Naive thymus-derived CD4-positive, alpha-beta T cell (primary cell): ENCODE results near the gene ZNF331. TPM values are rescaled to one million over a fixed set of nuclear protein-coding genes. Genes with fewer than 3 reads are reported as not detected.
A peak's percentile ranks its signal among the peaks of the same experiment; 100 is the strongest.
"Not testable (repeated sequence)": the region's sequence is repeated elsewhere in the genome, so short reads cannot be mapped to it uniquely, and the experiment has no call there.

ENCODE experiments used
- ATAC-seq: fragments of 150-1000 bp; cut with Tn5 transposase; 2 replicates; pipeline ENCODE4 v1.10.0; 2021; ENCODE audit warnings: mild to moderate bottlenecking, moderate library complexity
- CTCF ChIA-PET: fragments of 350-600 bp; sonication (Branson Sonifier 250); formaldehyde crosslinking; loops from one replicate; lab custom pipeline; 2021; ENCODE audit warnings: antibody characterized with exemption; lab: Charles Lee
- POLR2A ChIA-PET: fragments of 350-600 bp; sonication (Branson Sonifier 250); formaldehyde crosslinking; loops from one replicate; lab custom pipeline; 2021; ENCODE audit warnings: antibody characterized with exemption, inconsistent platforms; lab: Charles Lee
- DNase-seq, 9 donors: peaks; one replicate each; pipeline versions ENCODE4 v3.0.0 to v3.0.0-alpha.2; 2020 to 2022; ENCODE audit warnings: mixed read lengths in 1 of 9
- H3K27ac ChIP-seq: one replicate; pipeline ENCODE4 v1.7.0; 2013; ENCODE audit warnings: mild to moderate bottlenecking, low read depth, low read length, moderate library complexity
- H3K27me3 ChIP-seq, 2 donors: one replicate each; pipeline ENCODE4 v1.7.0; 2013; ENCODE audit warnings: low read length in 2 of 2, mild to moderate bottlenecking in 2 of 2, moderate library complexity in 2 of 2; ENCODE audit not compliant: control insufficient read depth in 2 of 2, insufficient read depth in 2 of 2
- H3K36me3 ChIP-seq, 3 experiments: 1 replicate in 2 of 3; 2 replicates in 1 of 3; pipeline ENCODE4 v1.7.0; 2013; ENCODE audit warnings: low read length in 3 of 3, mild to moderate bottlenecking in 3 of 3, moderate library complexity in 1 of 3; ENCODE audit not compliant: insufficient read depth in 3 of 3, control insufficient read depth in 2 of 3
- H3K4me1 ChIP-seq, 2 donors: one replicate each; pipeline ENCODE4 v1.7.0; 2013; ENCODE audit warnings: low read length in 2 of 2, mild to moderate bottlenecking in 2 of 2, moderate library complexity in 1 of 2; ENCODE audit not compliant: control insufficient read depth in 2 of 2, insufficient read depth in 2 of 2
- H3K4me3 ChIP-seq: 2 replicates; pipeline ENCODE4 v1.7.0; 2013; ENCODE audit warnings: mild to moderate bottlenecking, low read length
- H3K9me3 ChIP-seq, 3 experiments: 1 replicate in 2 of 3; 2 replicates in 1 of 3; pipeline ENCODE4 v1.7.0; 2013; ENCODE audit warnings: low read length in 3 of 3; ENCODE audit not compliant: control insufficient read depth in 2 of 3
- H3K27ac Mint-ChIP-seq, 9 donors: one replicate each; pipeline ENCODE4 v1.8.0; 2020 to 2022; ENCODE audit warnings: mixed read lengths in 9 of 9, mild to moderate bottlenecking in 8 of 9, moderate library complexity in 5 of 9, inconsistent platforms in 2 of 9
- H3K27me3 Mint-ChIP-seq, 5 donors: one replicate each; pipeline ENCODE4 v1.8.0; 2021 to 2022; ENCODE audit warnings: mixed read lengths in 5 of 5, mild to moderate bottlenecking in 1 of 5
- H3K36me3 Mint-ChIP-seq, 5 donors: one replicate each; pipeline ENCODE4 v1.8.0; 2020 to 2022; ENCODE audit warnings: mixed read lengths in 5 of 5, mild to moderate bottlenecking in 3 of 5, inconsistent platforms in 1 of 5
- H3K4me1 Mint-ChIP-seq, 7 donors: one replicate each; pipeline ENCODE4 v1.8.0; 2020 to 2022; ENCODE audit warnings: mixed read lengths in 7 of 7, mild to moderate bottlenecking in 3 of 7, inconsistent platforms in 1 of 7
- H3K4me3 Mint-ChIP-seq, 10 donors: one replicate each; pipeline ENCODE4 v1.8.0; 2020 to 2022; ENCODE audit warnings: mild to moderate bottlenecking in 10 of 10, mixed read lengths in 10 of 10, moderate library complexity in 6 of 10, inconsistent platforms in 2 of 10
- H3K9me3 Mint-ChIP-seq, 11 donors: one replicate each; pipeline ENCODE4 v1.8.0; 2020 to 2022; ENCODE audit warnings: mixed read lengths in 11 of 11, mild to moderate bottlenecking in 4 of 11, inconsistent platforms in 1 of 11, moderate library complexity in 1 of 11
- intact Hi-C, 2 donors: fragments of 100-400 bp; cut with micrococcal nuclease; formaldehyde crosslinking; loops; one replicate each; pipeline ENCODE4 v1.15.1; 2023
- polyA plus RNA-seq, 2 donors: library from polyadenylated mRNA; unstranded; fragments of 300-500 nt; fragmentation: Illumina TruSeq; gene quantifications; one replicate each; pipeline ENCODE4 v1.2.3, GENCODE V29; 2021
- total RNA-seq, 6 experiments: library from RNA in 5 of 6; stranded (reverse) in 5 of 6; gene quantifications; 1 replicate in 5 of 6; 2 replicates in 1 of 6; pipeline ENCODE4 v1.2.3 and lab custom pipeline; 2021 to 2026

The ZNF331 gene
- total RNA-seq (100 to 1,000 TPM in 2 of 5 experiments, 10 to 100 TPM in 3; 18.1 to 318 (median 68.6) TPM), polyA plus RNA-seq (10 to 100 TPM; 35.0 to 52.1 TPM), total RNA-seq (lab: John Stamatoyannopoulos, UW) (461 reads per million, percentile 97 among the genes with 10 or more reads in this experiment)

- Histone ChIP-seq H3K4me1 (peaks cover 3 to 6% of the 10 kb centered on the region in 2 donors), H3K9me3 (no peaks in the 10 kb centered on the region), H3K4me3 (peak within 1 kb of the TSS; percentile 65), H3K27me3 (no peaks in the 10 kb centered on the region), H3K27ac (peak within 1 kb of the TSS; percentile 98), H3K36me3 (peaks cover 0 to 19% (median 3%) of the 10 kb centered on the region in 3 experiments)
- intact Hi-C loops, result loop anchor here (1.0 kb wide), 3 partner anchors 16 to 17 kb away; no protein-coding TSS in a partner anchor
- ChIA-PET POLR2A (interaction anchor here (1.7 to 3.6 kb wide), 2 partner anchors 15 to 17 kb away, joined by 6 to 25 read pairs; no protein-coding TSS in a partner anchor), CTCF (no interaction called here)
- H3K27me3 Mint-ChIP-seq, result peaks cover 0 to 2% (median 0%) of the 10 kb centered on the region in 5 donors
- ATAC-seq (peak; percentile 90), DNase-seq (peak; percentile 84 to 97 (median 95))
- peaks cover 13 to 55% (median 45%) of the 10 kb centered on the region in 5 donors for H3K36me3 Mint-ChIP-seq
- H3K4me1 Mint-ChIP-seq, result peaks cover 0 to 37% (median 22%) of the 10 kb centered on the region in 7 donors
- H3K9me3 Mint-ChIP-seq, result peaks cover 0 to 45% (median 12%) of the 10 kb centered on the region in 11 donors
- H3K27ac Mint-ChIP-seq, result peak within 1 kb of the TSS; percentile 96 to 100 (median 99)
- H3K4me3 Mint-ChIP-seq, result peak within 1 kb of the TSS; percentile 92 to 98 (median 96)
Measured at GRCh38 chr19:53537521-53538377, at the start of gene ZNF331. ZNF331 (plus strand) TSS chr19:53538145; CDS start chr19:53569377, 31,232 bp downstream.

DNA sequence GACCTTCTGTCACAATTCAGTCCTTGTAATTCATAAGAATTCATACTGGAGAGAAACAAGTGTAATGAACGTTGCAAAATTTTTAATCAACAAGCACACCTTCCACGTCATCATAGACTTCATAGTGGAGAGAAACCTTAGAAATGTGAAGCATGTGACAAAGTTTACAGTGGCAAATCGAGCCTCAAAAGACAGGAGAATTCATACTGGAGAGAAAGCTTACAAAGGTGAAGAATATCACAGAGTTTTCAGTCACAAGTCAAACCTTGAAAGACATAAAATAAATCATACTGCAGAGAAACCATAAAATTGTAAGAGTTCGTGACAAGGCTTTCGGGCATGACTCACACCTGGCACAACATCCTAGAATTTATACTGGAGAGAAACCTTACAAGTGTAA lies 45.8 kb upstream of the ZNF331 start:
- intact Hi-C loops, result no loop called here
- no peak overlapping the region for H3K27ac ChIP-seq
- ChIA-PET CTCF (no interaction called here), POLR2A (no interaction called here)
- peaks cover 23 to 97% (median 84%) of the 10 kb centered on the region in 11 donors for H3K9me3 Mint-ChIP-seq
- peaks cover 10 to 42% (median 16%) of the 10 kb centered on the region in 3 experiments for H3K36me3 ChIP-seq
- H3K27me3 Mint-ChIP-seq, result no peaks in the 10 kb centered on the region
- no peak overlapping the region for H3K4me3 Mint-ChIP-seq
- H3K4me1 Mint-ChIP-seq, result peaks cover 0 to 2% (median 0%) of the 10 kb centered on the region in 7 donors
- ATAC-seq, result no peak
- H3K36me3 Mint-ChIP-seq, result peaks cover 39 to 67% (median 62%) of the 10 kb centered on the region in 5 donors
- DNase-seq, result no peak
- H3K4me1 ChIP-seq, result no peaks in the 10 kb centered on the region
- no peak overlapping the region for H3K4me3 ChIP-seq
- H3K27me3 ChIP-seq, result no peaks in the 10 kb centered on the region
- H3K9me3 ChIP-seq, result peaks cover 6 to 95% (median 56%) of the 10 kb centered on the region in 3 experiments
- H3K27ac Mint-ChIP-seq, result no peak overlapping the region

DNA sequence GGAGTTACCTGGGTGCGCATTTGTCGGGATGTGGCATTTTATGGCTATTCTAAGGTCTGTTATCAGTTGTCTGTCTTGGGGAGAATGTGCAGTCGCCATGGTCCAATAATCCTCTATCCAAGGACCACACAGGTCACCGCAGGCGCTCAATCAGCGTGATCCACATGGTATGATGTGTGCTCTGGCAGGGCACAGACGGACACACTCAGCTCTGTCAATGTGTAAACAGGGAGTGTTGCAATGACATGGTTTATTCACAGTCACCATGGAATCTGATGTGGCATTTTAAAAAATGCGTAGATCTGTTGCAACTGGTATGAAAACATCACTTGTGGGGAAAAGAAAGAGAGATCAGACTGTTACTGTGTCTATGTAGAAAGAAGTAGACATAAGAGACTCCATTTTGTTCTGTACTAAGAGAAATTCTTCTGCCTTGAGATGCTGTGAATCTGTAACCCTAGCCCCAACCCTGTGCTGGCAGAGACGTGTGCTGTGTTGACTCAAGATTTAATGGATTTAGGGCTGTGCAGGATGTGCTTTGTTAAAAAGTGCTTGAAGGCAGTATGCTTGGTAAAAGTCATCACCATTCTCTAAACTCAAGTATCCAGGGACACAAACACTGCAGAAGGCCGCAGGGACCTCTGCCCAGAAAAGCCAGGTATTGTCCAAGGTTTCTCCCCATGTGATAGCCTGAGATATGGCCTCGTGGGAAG lies 40.5 kb upstream of the ZNF331 start:
- H3K4me1 ChIP-seq, CTCF ChIA-PET, ATAC-seq, H3K4me1 Mint-ChIP-seq, H3K27ac ChIP-seq, H3K4me3 Mint-ChIP-seq, intact Hi-C loops, H3K4me3 ChIP-seq, H3K27me3 ChIP-seq, H3K36me3 ChIP-seq, POLR2A ChIA-PET, DNase-seq: not testable (repeated sequence)
- peaks cover 3 to 44% (median 23%) of the 10 kb centered on the region in 3 experiments for H3K9me3 ChIP-seq
- Mint-ChIP-seq H3K27ac (peak overlapping the region in 1 of 9 donors; percentile 25), H3K27me3 (peaks cover 0 to 15% (median 11%) of the 10 kb centered on the region in 5 donors), H3K36me3 (peaks cover 8 to 37% (median 16%) of the 10 kb centered on the region in 5 donors), H3K9me3 (peaks cover 13 to 89% (median 58%) of the 10 kb centered on the region in 11 donors)

DNA sequence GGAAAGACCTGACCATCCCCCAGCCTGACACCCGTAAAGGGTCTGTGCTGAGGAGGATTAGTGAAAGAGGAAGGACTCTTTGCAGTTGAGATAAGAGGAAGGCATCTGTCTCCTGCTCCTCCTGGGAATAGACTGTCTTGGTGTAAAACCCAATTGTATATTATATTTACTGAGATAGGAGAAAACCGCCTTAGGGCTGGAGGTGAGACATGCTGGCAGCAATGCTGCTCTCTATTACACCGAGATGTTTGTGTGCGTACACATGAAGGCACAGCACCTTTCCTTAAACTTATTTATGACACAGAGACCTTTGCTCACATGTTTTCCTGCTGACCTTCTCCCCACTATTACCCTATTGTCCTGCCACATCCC lies 39.9 kb upstream of the ZNF331 start:
- H3K27ac Mint-ChIP-seq, H3K4me3 Mint-ChIP-seq, H3K4me1 Mint-ChIP-seq, H3K27ac ChIP-seq, POLR2A ChIA-PET, intact Hi-C loops, H3K36me3 ChIP-seq, H3K4me3 ChIP-seq, H3K4me1 ChIP-seq, ATAC-seq, CTCF ChIA-PET, H3K27me3 ChIP-seq, DNase-seq: not testable (repeated sequence)
- H3K27me3 Mint-ChIP-seq, result peaks cover 0 to 15% (median 11%) of the 10 kb centered on the region in 5 donors
- peaks cover 8 to 89% (median 56%) of the 10 kb centered on the region in 11 donors for H3K9me3 Mint-ChIP-seq
- H3K36me3 Mint-ChIP-seq, result peaks cover 4 to 32% (median 11%) of the 10 kb centered on the region in 5 donors
- peaks cover 0 to 39% (median 17%) of the 10 kb centered on the region in 3 experiments for H3K9me3 ChIP-seq

DNA sequence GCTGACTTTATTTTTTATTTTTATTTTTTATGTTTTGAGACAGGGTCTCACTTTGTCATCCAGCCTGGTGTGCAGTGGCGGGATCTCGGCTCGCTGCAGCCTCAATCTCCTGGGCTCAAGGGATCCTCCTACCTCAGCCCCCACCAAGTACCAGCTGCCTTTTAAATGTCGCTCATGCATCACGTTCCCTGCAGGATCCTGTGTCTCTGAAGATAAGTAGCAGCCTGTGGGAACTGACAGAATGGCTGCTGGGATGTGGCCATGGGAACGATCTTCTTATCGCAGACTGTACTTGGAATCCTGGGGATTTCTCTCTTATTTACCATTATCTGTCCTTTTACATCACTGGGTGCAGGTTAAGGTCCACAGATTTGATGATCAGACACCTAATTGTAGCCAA lies 34.8 kb upstream of the ZNF331 start:
- H3K4me1 Mint-ChIP-seq, ATAC-seq, POLR2A ChIA-PET: not testable (repeated sequence)

GRCh38 chr19:53503671-53504364 lies 34.1 kb upstream of the ZNF331 start:
- H3K27ac ChIP-seq, H3K4me3 ChIP-seq, H3K27me3 ChIP-seq, H3K36me3 ChIP-seq, H3K4me1 ChIP-seq, intact Hi-C loops, H3K9me3 ChIP-seq, H3K27ac Mint-ChIP-seq, ATAC-seq, CTCF ChIA-PET, DNase-seq, H3K4me1 Mint-ChIP-seq, POLR2A ChIA-PET, H3K4me3 Mint-ChIP-seq: not testable (repeated sequence)
- peaks cover 0 to 63% (median 18%) of the 10 kb centered on the region in 11 donors for H3K9me3 Mint-ChIP-seq
- H3K36me3 Mint-ChIP-seq, result peaks cover 0 to 16% (median 7%) of the 10 kb centered on the region in 5 donors
- peaks cover 0 to 41% (median 25%) of the 10 kb centered on the region in 5 donors for H3K27me3 Mint-ChIP-seq

More for the DNA sequence above, 34.8 kb upstream of the ZNF331 start:
- intact Hi-C loops, H3K27ac Mint-ChIP-seq, H3K36me3 ChIP-seq, DNase-seq, H3K27me3 ChIP-seq, H3K4me3 Mint-ChIP-seq, H3K27ac ChIP-seq, CTCF ChIA-PET, H3K4me3 ChIP-seq, H3K4me1 ChIP-seq, H3K9me3 ChIP-seq: not testable (repeated sequence)
- H3K36me3 Mint-ChIP-seq, result peaks cover 0 to 16% (median 7%) of the 10 kb centered on the region in 5 donors
- peaks cover 0 to 36% (median 22%) of the 10 kb centered on the region in 5 donors for H3K27me3 Mint-ChIP-seq
- H3K9me3 Mint-ChIP-seq, result peaks cover 0 to 62% (median 22%) of the 10 kb centered on the region in 11 donors
